ENCODE measurements around the gene IGHMBP2.

Gene IGHMBP2

GRCh38 chr11:68929706-68930570 lies 26.2 kb downstream of the IGHMBP2 start:
- peaks cover 25% of the 10 kb centered on the region for H3K36me3 Mint-ChIP-seq
- no peak overlapping the region for H3K4me3 Mint-ChIP-seq
- peaks cover 7% of the 10 kb centered on the region for H3K9me3 Mint-ChIP-seq
- H3K27ac Mint-ChIP-seq: no peak overlapping the region
- no peaks in the 10 kb centered on the region for H3K4me1 Mint-ChIP-seq
- H3K27me3 Mint-ChIP-seq: no peaks in the 10 kb centered on the region

- Mint-ChIP-seq H3K9me3 (no peaks in the 10 kb centered on the region), H3K27ac (peak overlapping the region; percentile 70), H3K4me3 (no peak overlapping the region), H3K27me3 (no peaks in the 10 kb centered on the region), H3K4me1 (no peaks in the 10 kb centered on the region), H3K36me3 (peaks cover 16% of the 10 kb centered on the region)
Measured at GRCh38 chr11:68930991-68931855, 27.5 kb downstream of the IGHMBP2 start.

GRCh38 chr11:68931911-68932310 lies 28.2 kb downstream of the IGHMBP2 start:
- Mint-ChIP-seq H3K27me3 (no peaks in the 10 kb centered on the region), H3K27ac (no peak overlapping the region), H3K4me3 (no peak overlapping the region), H3K4me1 (no peaks in the 10 kb centered on the region), H3K36me3 (peaks cover 14% of the 10 kb centered on the region), H3K9me3 (no peaks in the 10 kb centered on the region)

- H3K4me3 Mint-ChIP-seq: no peak overlapping the region
- no peaks in the 10 kb centered on the region for H3K9me3 Mint-ChIP-seq
- H3K36me3 Mint-ChIP-seq: peaks cover 10% of the 10 kb centered on the region
- no peaks in the 10 kb centered on the region for H3K4me1 Mint-ChIP-seq
- H3K27ac Mint-ChIP-seq: no peak overlapping the region
- no peaks in the 10 kb centered on the region for H3K27me3 Mint-ChIP-seq
Measured at GRCh38 chr11:68932358-68932757, 28.7 kb downstream of the IGHMBP2 start.

GRCh38 chr11:68932933-68933577 lies 29.4 kb downstream of the IGHMBP2 start:
- no peaks in the 10 kb centered on the region for H3K9me3 Mint-ChIP-seq
- H3K27ac Mint-ChIP-seq: no peak overlapping the region
- peaks cover 10% of the 10 kb centered on the region for H3K36me3 Mint-ChIP-seq
- H3K4me3 Mint-ChIP-seq: no peak overlapping the region
- H3K27me3 Mint-ChIP-seq: no peaks in the 10 kb centered on the region
- H3K4me1 Mint-ChIP-seq: no peaks in the 10 kb centered on the region

GRCh38 chr11:68933605-68934320 lies 30.1 kb downstream of the IGHMBP2 start:
- H3K4me3 Mint-ChIP-seq: no peak overlapping the region
- no peaks in the 10 kb centered on the region for H3K4me1 Mint-ChIP-seq
- H3K27me3 Mint-ChIP-seq: no peaks in the 10 kb centered on the region
- peaks cover 11% of the 10 kb centered on the region for H3K36me3 Mint-ChIP-seq
- no peak overlapping the region for H3K27ac Mint-ChIP-seq
- H3K9me3 Mint-ChIP-seq: no peaks in the 10 kb centered on the region

GRCh38 chr11:68934321-68934645 lies 30.6 kb downstream of the IGHMBP2 start:
- no peak overlapping the region for H3K4me3 Mint-ChIP-seq
- no peaks in the 10 kb centered on the region for H3K9me3 Mint-ChIP-seq
- peaks cover 12% of the 10 kb centered on the region for H3K36me3 Mint-ChIP-seq
- H3K27ac Mint-ChIP-seq: no peak overlapping the region
- H3K27me3 Mint-ChIP-seq: no peaks in the 10 kb centered on the region
- no peaks in the 10 kb centered on the region for H3K4me1 Mint-ChIP-seq

GRCh38 chr11:68934666-68935065 lies 31.0 kb downstream of the IGHMBP2 start:
- H3K36me3 Mint-ChIP-seq: peaks cover 12% of the 10 kb centered on the region
- H3K4me3 Mint-ChIP-seq: no peak overlapping the region
- no peaks in the 10 kb centered on the region for H3K9me3 Mint-ChIP-seq
- H3K27ac Mint-ChIP-seq: no peak overlapping the region
- no peaks in the 10 kb centered on the region for H3K4me1 Mint-ChIP-seq
- H3K27me3 Mint-ChIP-seq: no peaks in the 10 kb centered on the region

GRCh38 chr11:68935066-68935465 lies 31.4 kb downstream of the IGHMBP2 start:
- Mint-ChIP-seq H3K4me1 (no peaks in the 10 kb centered on the region), H3K36me3 (peaks cover 12% of the 10 kb centered on the region), H3K27ac (no peak overlapping the region), H3K27me3 (no peaks in the 10 kb centered on the region), H3K4me3 (no peak overlapping the region), H3K9me3 (no peaks in the 10 kb centered on the region)

GRCh38 chr11:68935516-68936357 lies 32.0 kb downstream of the IGHMBP2 start:
- Mint-ChIP-seq H3K4me1 (no peaks in the 10 kb centered on the region), H3K27me3 (no peaks in the 10 kb centered on the region), H3K27ac (no peak overlapping the region), H3K9me3 (no peaks in the 10 kb centered on the region), H3K36me3 (peaks cover 7% of the 10 kb centered on the region), H3K4me3 (no peak overlapping the region)

- H3K9me3 Mint-ChIP-seq: no peaks in the 10 kb centered on the region
- peaks cover 7% of the 10 kb centered on the region for H3K36me3 Mint-ChIP-seq
- H3K27ac Mint-ChIP-seq: no peak overlapping the region
- no peaks in the 10 kb centered on the region for H3K27me3 Mint-ChIP-seq
- no peaks in the 10 kb centered on the region for H3K4me1 Mint-ChIP-seq
- no peak overlapping the region for H3K4me3 Mint-ChIP-seq
Measured at GRCh38 chr11:68936358-68936636, 32.6 kb downstream of the IGHMBP2 start.

- Mint-ChIP-seq H3K4me1 (no peaks in the 10 kb centered on the region), H3K4me3 (no peak overlapping the region), H3K9me3 (no peaks in the 10 kb centered on the region), H3K27ac (no peak overlapping the region), H3K36me3 (peaks cover 4% of the 10 kb centered on the region), H3K27me3 (no peaks in the 10 kb centered on the region)
Measured at GRCh38 chr11:68936676-68937620, 33.3 kb downstream of the IGHMBP2 start.

- peaks cover 2% of the 10 kb centered on the region for H3K36me3 Mint-ChIP-seq
- no peaks in the 10 kb centered on the region for H3K27me3 Mint-ChIP-seq
- no peaks in the 10 kb centered on the region for H3K9me3 Mint-ChIP-seq
- no peak overlapping the region for H3K27ac Mint-ChIP-seq
- H3K4me1 Mint-ChIP-seq: no peaks in the 10 kb centered on the region
- no peak overlapping the region for H3K4me3 Mint-ChIP-seq
Measured at GRCh38 chr11:68938088-68938487, 34.4 kb downstream of the IGHMBP2 start.

Measured in activated naive CD4-positive, alpha-beta T cell treated with anti-CD3 and anti-CD28 coated beads, Interleukin-2, amount 50 U/mL, for 24 hours (primary cell).